NB4 (cell line): Measurements from ENCODE around the gene LCP1.

ENCODE experiments used
- POLR2A ChIP-seq: IDR thresholded peaks from 2 replicates; pipeline ENCODE4 v1.6.1; 2011; ENCODE audit warnings: mild to moderate bottlenecking; ENCODE audit not compliant: insufficient read length; ENCODE audit errors: extremely low read depth
- TF ChIP-seq, protein P1 (sequence below): IDR thresholded peaks from one replicate; pipeline ENCODE4 v1.5.1; 2012; ENCODE audit warnings: low read depth, low read length

DNA sequence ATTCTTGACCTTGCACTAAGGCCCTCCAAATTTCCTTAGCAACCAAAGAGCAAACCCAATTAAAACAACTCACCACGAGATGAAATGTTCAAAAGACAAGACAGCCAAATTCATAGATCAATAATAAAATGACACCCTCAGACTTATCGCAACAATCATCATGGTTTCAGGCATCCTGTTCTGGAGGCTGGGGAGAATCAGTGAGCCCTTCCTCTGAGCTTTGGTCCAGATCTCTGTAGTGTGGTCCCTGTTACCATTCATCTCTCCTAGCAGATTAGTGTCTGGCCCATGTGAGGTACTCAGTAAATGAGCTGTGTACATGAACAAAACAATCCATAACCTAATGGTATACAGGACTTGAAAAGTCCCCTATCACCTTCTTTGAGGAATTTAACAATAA is 12.2 kb downstream of the LCP1 start:
- TF ChIP-seq, protein P1, sequence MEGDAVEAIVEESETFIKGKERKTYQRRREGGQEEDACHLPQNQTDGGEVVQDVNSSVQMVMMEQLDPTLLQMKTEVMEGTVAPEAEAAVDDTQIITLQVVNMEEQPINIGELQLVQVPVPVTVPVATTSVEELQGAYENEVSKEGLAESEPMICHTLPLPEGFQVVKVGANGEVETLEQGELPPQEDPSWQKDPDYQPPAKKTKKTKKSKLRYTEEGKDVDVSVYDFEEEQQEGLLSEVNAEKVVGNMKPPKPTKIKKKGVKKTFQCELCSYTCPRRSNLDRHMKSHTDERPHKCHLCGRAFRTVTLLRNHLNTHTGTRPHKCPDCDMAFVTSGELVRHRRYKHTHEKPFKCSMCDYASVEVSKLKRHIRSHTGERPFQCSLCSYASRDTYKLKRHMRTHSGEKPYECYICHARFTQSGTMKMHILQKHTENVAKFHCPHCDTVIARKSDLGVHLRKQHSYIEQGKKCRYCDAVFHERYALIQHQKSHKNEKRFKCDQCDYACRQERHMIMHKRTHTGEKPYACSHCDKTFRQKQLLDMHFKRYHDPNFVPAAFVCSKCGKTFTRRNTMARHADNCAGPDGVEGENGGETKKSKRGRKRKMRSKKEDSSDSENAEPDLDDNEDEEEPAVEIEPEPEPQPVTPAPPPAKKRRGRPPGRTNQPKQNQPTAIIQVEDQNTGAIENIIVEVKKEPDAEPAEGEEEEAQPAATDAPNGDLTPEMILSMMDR = no peak
- TF ChIP-seq POLR2A = no peak
